ENCODE results near the gene SLC10A2.
"Not testable (repeated sequence)": the region's sequence is repeated elsewhere in the genome, so short reads cannot be mapped to it uniquely, and the experiment has no call there.

- not testable (repeated sequence) for TF ChIP-seq CTCF (IDR thresholded peaks at IDR 0.05; ENCODE audit: low read depth, low read length); EZH2phosphoT487 (IDR thresholded peaks at IDR 0.05; ENCODE audit: low read depth)
Measured at GRCh38 chr13:103093649-103094048, 27.4 kb upstream of the SLC10A2 start.
